Activated CD8-positive, alpha-beta memory T cell treated with anti-CD3 and anti-CD28 coated beads for 4 hours (primary cell): ENCODE data around the gene SPOCK1.

Experiments used
- DNase-seq, 2 donors: peaks; one replicate each; pipeline ENCODE4 v3.0.0-alpha.2; 2020; ENCODE audit warnings: low read depth in 2 of 2

SPOCK1 gene

GRCh38 chr5:137361280-137361679, 137.8 kb downstream of the SPOCK1 start:
- DNase-seq = no peak

- DNase-seq = no peak
These were observed 138.5 kb downstream of the SPOCK1 start for GRCh38 chr5:137360607-137361006.

GRCh38 chr5:137359941-137360340, 139.2 kb downstream of the SPOCK1 start:
- DNase-seq = no peak

- no peak for DNase-seq
These were observed 141.7 kb downstream of the SPOCK1 start for GRCh38 chr5:137357436-137357835.

GRCh38 chr5:137356127-137356526, 143.0 kb downstream of the SPOCK1 start:
- DNase-seq = no peak

- no peak for DNase-seq
These were observed 143.4 kb downstream of the SPOCK1 start for GRCh38 chr5:137355708-137356107.

- DNase-seq = no peak
These were observed 147.0 kb downstream of the SPOCK1 start for GRCh38 chr5:137352095-137352494.

- DNase-seq = no peak
These were observed 148.3 kb downstream of the SPOCK1 start for GRCh38 chr5:137350791-137351190.

- DNase-seq = no peak
These were observed 150.4 kb downstream of the SPOCK1 start for GRCh38 chr5:137348759-137349158.

- no peak for DNase-seq
These were observed 151.3 kb downstream of the SPOCK1 start for GRCh38 chr5:137347865-137348264.

- no peak for DNase-seq
These were observed 152.8 kb downstream of the SPOCK1 start for GRCh38 chr5:137346281-137346680.

- DNase-seq = no peak
These were observed 153.7 kb downstream of the SPOCK1 start for GRCh38 chr5:137345396-137345795.

- no peak for DNase-seq
These were observed 154.3 kb downstream of the SPOCK1 start for GRCh38 chr5:137344723-137345322.

- no peak for DNase-seq
These were observed 155.1 kb downstream of the SPOCK1 start for GRCh38 chr5:137344021-137344420.

- no peak for DNase-seq
These were observed 156.4 kb downstream of the SPOCK1 start for GRCh38 chr5:137342764-137343163.

GRCh38 chr5:137341831-137342230, 157.3 kb downstream of the SPOCK1 start:
- DNase-seq = no peak

GRCh38 chr5:137340881-137341280, 158.2 kb downstream of the SPOCK1 start:
- no peak for DNase-seq

- no peak for DNase-seq
These were observed 162.5 kb downstream of the SPOCK1 start for GRCh38 chr5:137336565-137337120.

GRCh38 chr5:137336161-137336560, 163.0 kb downstream of the SPOCK1 start:
- DNase-seq = no peak

- DNase-seq = no peak
These were observed 163.6 kb downstream of the SPOCK1 start for GRCh38 chr5:137335493-137335892.

- DNase-seq = no peak
These were observed 165.2 kb downstream of the SPOCK1 start for GRCh38 chr5:137333928-137334327.

- DNase-seq = no peak
These were observed 165.7 kb downstream of the SPOCK1 start for GRCh38 chr5:137333475-137333874.

GRCh38 chr5:137332296-137332695, 166.8 kb downstream of the SPOCK1 start:
- DNase-seq = no peak
